Psoas muscle (tissue), 8 donors: ENCODE results near the gene IQCN. TPM values are rescaled to one million over a fixed set of nuclear protein-coding genes. Genes with fewer than 3 reads are reported as not detected.

Source experiments
- ATAC-seq, 4 donors: fragments of 200-7000 bp; cut with Tn5 transposase; one replicate each; pipeline ENCODE4 v1.9.1; 2020; ENCODE audit warnings: moderate library complexity in 3 of 4, mild to moderate bottlenecking in 2 of 4
- DNase-seq, 2 donors: peaks; one replicate each; pipeline ENCODE4 v3.0.0-alpha.2; 2020
- H3K27ac ChIP-seq: fragments of 200-600 bp; one replicate; pipeline ENCODE4 v1.8.0; 2022
- H3K27me3 ChIP-seq, 3 donors: fragments of 200-600 bp in 1 of 3; one replicate each; pipeline versions ENCODE4 v1.6.1 to v1.8.0; 2013 to 2022; ENCODE audit warnings: low read length in 2 of 3, mild to moderate bottlenecking in 2 of 3, moderate library complexity in 1 of 3; ENCODE audit not compliant: insufficient read depth in 3 of 3
- H3K36me3 ChIP-seq, 2 donors: fragments of 200-600 bp in 1 of 2; one replicate each; pipeline versions ENCODE4 v1.6.1 to v1.8.0; 2013 to 2022; ENCODE audit warnings: low read depth in 1 of 2, mild to moderate bottlenecking in 1 of 2, moderate library complexity in 1 of 2; ENCODE audit not compliant: insufficient read depth in 1 of 2
- H3K4me1 ChIP-seq: fragments of 200-600 bp; one replicate; pipeline ENCODE4 v1.8.0; 2022
- H3K4me3 ChIP-seq: fragments of 200-600 bp; one replicate; pipeline ENCODE4 v1.8.0; 2022; ENCODE audit warnings: mild to moderate bottlenecking
- H3K9me3 ChIP-seq: fragments of 200-600 bp; one replicate; pipeline ENCODE4 v1.8.0; 2022
- CTCF ChIP-seq: fragments of 200-600 bp; IDR thresholded peaks from one replicate; pipeline ENCODE4 v1.8.0; 2022; ENCODE audit warnings: antibody characterized with exemption
- WGBS, 3 donors: extraction: QIAGEN DNeasy Blood & Tissue Kit; methylation state at CpG; one replicate each; pipeline versions ENCODE4 v1.1.6 to v1.1.7; 2013; 5-methylcytosine and 5-hydroxymethylcytosine counted together
- intact Hi-C, 2 donors: fragments of 100-400 bp; cut with DNase I; formaldehyde crosslinking; loops; one replicate each; pipeline versions ENCODE4 v1.11.0 to v1.14.2; 2022
- polyA plus RNA-seq, 3 donors: library from polyadenylated mRNA; stranded (reverse); fragments of 200-250 nt; gene quantifications; one replicate each; pipeline ENCODE4 v1.2.3, GENCODE V29; 2013
- total RNA-seq, 4 donors: library from RNA; stranded (reverse); fragmentation: NEBNext Ultra II Directional in 2 of 4; extraction: Animal tissue kit (Norgen Biotek cat#: 25700) in 2 of 4; gene quantifications; one replicate each; pipeline versions ENCODE4 v1.2.1 to v1.2.4, GENCODE V29; 2021 to 2023
- donor health status: healthy with polysubstance abuse.
- donor health status: DM: no; HTN: no; CAD: no; lungs with moderate emphysema.
- donor health status: Bipolar disorder and iron deficiency.
- donor health status: healthy.
- donor health status: DM: yes; HTN: yes; CAD: no.
- donor health status: DM: no; HTN: no; CAD: no.
- donor health status: DM: no; HTN: no; CAD: no.
- donor health status: DM: yes; HTN: yes; CAD: no.

Gene IQCN
- total and polyA plus RNA-seq, 7 donors = 0.12 to 1.5 (median 0.39) TPM

GRCh38 chr19:18309525-18310064 lies 35.3 kb upstream of the IQCN start:
- no peaks in the 10 kb centered on the region for H3K9me3 ChIP-seq
- no peak overlapping the region for H3K27ac ChIP-seq
- ATAC-seq (no peak), DNase-seq (no peak)
- peaks cover 36% of the 10 kb centered on the region for H3K4me1 ChIP-seq
- intact Hi-C loops = no loop called here
- no peak for TF ChIP-seq CTCF
- H3K4me3 ChIP-seq = no peak overlapping the region
- WGBS, 3 donors = 90 to 93% (median 91%) methylated on average over 32 to 33 of the region's 33 CpGs
- H3K27me3 ChIP-seq = no peaks in the 10 kb centered on the region
- peaks cover 0 to 61% of the 10 kb centered on the region in 2 donors for H3K36me3 ChIP-seq

GRCh38 chr19:18308948-18309325 lies 34.7 kb upstream of the IQCN start:
- Histone ChIP-seq H3K4me1 (peaks cover 41% of the 10 kb centered on the region), H3K36me3 (peaks cover 0 to 54% of the 10 kb centered on the region in 2 donors), H3K27ac (peak overlapping the region; percentile 95), H3K27me3 (no peaks in the 10 kb centered on the region), H3K9me3 (no peaks in the 10 kb centered on the region), H3K4me3 (no peak overlapping the region)
- WGBS, 3 donors = 82 to 92% (median 83%) methylated on average over 7 of the region's 7 CpGs
- ATAC-seq = no peak
- no peak for DNase-seq
- intact Hi-C loops = no loop called here
- no peak for TF ChIP-seq CTCF

- H3K27me3 ChIP-seq = no peaks in the 10 kb centered on the region
- H3K9me3 ChIP-seq = no peaks in the 10 kb centered on the region
- intact Hi-C loops = no loop called here
- peaks cover 47% of the 10 kb centered on the region for H3K4me1 ChIP-seq
- H3K27ac ChIP-seq = peak overlapping the region; percentile 95
- no peak for DNase-seq
- TF ChIP-seq CTCF = no peak
- 33 to 52% (median 36%) methylated on average over 19 to 20 of the region's 20 CpGs for WGBS, 3 donors
- peak in 1 of 4 donors; percentile 27 for ATAC-seq
- no peak overlapping the region for H3K4me3 ChIP-seq
- peaks cover 0 to 49% of the 10 kb centered on the region in 2 donors for H3K36me3 ChIP-seq
These were observed 34.0 kb upstream of the IQCN start for GRCh38 chr19:18308051-18308947.

- peaks cover 0 to 39% of the 10 kb centered on the region in 2 donors for H3K36me3 ChIP-seq
- ATAC-seq = no peak
- WGBS, 3 donors = 90 to 91% (median 90%) methylated on average over 19 of the region's 19 CpGs
- no peaks in the 10 kb centered on the region for H3K27me3 ChIP-seq
- no peaks in the 10 kb centered on the region for H3K9me3 ChIP-seq
- H3K4me1 ChIP-seq = peaks cover 56% of the 10 kb centered on the region
- TF ChIP-seq CTCF = no peak
- intact Hi-C loops = loop anchor here in 1 of 2 donors (2.0 kb wide), 1 partner anchor 14 kb away; no protein-coding TSS in a partner anchor
- H3K4me3 ChIP-seq = no peak overlapping the region
- DNase-seq = no peak
- peak overlapping the region; percentile 95 for H3K27ac ChIP-seq
These were observed 33.0 kb upstream of the IQCN start for GRCh38 chr19:18307271-18307681.
